ENCODE data around the gene EDEM3. TPM values are rescaled to one million over a fixed set of nuclear protein-coding genes. Genes with fewer than 3 reads are reported as not detected.

Gene EDEM3, protein sequence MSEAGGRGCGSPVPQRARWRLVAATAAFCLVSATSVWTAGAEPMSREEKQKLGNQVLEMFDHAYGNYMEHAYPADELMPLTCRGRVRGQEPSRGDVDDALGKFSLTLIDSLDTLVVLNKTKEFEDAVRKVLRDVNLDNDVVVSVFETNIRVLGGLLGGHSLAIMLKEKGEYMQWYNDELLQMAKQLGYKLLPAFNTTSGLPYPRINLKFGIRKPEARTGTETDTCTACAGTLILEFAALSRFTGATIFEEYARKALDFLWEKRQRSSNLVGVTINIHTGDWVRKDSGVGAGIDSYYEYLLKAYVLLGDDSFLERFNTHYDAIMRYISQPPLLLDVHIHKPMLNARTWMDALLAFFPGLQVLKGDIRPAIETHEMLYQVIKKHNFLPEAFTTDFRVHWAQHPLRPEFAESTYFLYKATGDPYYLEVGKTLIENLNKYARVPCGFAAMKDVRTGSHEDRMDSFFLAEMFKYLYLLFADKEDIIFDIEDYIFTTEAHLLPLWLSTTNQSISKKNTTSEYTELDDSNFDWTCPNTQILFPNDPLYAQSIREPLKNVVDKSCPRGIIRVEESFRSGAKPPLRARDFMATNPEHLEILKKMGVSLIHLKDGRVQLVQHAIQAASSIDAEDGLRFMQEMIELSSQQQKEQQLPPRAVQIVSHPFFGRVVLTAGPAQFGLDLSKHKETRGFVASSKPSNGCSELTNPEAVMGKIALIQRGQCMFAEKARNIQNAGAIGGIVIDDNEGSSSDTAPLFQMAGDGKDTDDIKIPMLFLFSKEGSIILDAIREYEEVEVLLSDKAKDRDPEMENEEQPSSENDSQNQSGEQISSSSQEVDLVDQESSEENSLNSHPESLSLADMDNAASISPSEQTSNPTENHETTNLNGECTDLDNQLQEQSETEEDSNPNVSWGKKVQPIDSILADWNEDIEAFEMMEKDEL
- total RNA-seq = 54.7 and 58.6 TPM in 2 replicates

DNA sequence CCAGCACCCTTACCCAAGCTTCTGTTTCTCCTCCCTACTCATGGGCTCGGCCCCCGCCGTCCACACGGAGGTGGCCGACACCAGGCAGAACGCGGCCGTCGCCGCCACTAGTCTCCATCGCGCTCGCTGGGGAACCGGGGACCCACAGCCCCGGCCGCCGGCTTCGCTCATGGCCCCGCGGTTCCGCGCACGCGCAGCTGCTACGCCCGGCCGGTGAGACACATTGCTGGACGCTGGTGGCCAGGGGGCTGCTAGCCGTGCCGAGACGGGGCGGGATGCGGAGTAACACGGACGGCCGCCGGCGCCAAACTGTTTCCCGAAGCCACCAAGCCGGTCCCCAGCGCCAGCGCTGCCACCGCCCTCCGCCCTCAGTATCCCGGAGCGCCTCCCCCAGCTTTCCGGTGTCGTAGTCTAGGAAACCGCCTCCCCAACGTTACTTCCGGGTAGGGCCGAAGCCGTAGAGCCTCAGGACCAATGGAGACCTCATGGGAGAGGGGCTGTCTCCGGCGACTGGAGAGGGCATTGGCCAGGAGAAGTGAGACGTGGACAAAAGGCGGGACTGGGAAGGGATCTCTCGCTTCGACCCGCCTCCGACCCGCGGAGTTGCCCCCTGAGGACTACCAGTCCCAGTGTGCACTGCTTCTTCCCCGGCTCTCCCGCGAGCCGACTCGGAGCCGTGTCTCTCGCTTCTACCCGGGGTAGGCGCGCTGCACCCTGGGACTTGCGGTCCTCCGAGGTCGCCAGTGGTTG is at the start of gene EDEM3:
Gene EDEM3 (minus strand): TSS at position 383 of the 750 bp plus-strand sequence. CDS start 212 bp downstream, at position 171.

Other genes with a start within 250 kb of the EDEM3 start
- gene NIBAN1, start 219.7 kb upstream of the EDEM3 start, total RNA-seq = 71.1 and 74.8 TPM in 2 replicates

All from smooth muscle cell of trachea (primary cell).